AG10803 (cell line): ENCODE data around the gene LYZ.

Source experiments
- DNase-seq: peaks from one replicate; pipeline ENCODE4 v3.0.0; 2010; ENCODE audit warnings: low read depth
- H3K4me3 ChIP-seq: 2 replicates; pipeline ENCODE4 v1.5.1; 2011; ENCODE audit warnings: mild to moderate bottlenecking, low read length, control low read depth
- CTCF ChIP-seq: conservative IDR thresholded peaks from 2 replicates; pipeline ENCODE4 v1.5.1; 2011; ENCODE audit warnings: mild to moderate bottlenecking, low read length, control low read depth, inconsistent platforms

The LYZ gene

DNA sequence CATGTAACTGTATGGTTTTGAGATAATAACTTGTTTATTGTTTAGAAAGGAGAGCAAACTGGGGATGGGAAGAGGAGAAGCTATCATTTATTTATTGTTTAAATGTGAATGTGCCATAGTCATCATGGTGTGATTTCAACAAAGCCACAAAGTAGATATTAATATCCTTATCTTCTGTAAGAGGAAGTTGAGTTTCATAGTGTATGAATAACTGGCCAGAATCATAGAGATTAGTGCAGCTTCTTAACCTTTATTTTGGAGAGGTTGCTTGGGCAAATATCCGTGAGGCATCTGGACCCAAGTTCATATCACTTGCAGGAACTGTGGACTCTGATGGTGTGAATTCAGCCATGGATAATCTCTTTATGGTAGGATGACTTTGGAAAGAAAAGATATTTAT is 26.8 kb upstream of the LYZ start:
- TF ChIP-seq CTCF, result no peak
- no peak overlapping the region for H3K4me3 ChIP-seq
- DNase-seq, result no peak

- no peak for TF ChIP-seq CTCF
- no peak overlapping the region for H3K4me3 ChIP-seq
- no peak for DNase-seq
Observed at GRCh38 chr12:69324797-69325466, 23.2 kb upstream of the LYZ start.

DNA sequence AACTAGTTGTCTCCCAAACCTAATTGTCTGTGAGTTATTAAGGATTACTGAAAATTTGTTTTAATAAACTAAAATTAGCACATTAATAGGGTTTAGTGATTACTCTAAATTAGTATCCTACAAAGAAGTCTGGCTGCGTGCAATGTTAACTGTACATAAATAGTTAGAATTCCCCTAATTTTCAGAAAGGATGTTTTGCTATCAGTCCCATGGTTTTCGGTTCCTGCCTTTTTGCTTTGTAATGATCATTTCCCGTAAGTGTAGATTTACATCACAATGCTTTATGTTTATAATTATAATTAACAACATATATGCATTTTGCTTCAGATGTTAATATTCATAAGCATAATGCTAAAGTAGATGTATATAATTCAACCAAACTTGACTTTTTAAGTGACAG is 19.8 kb upstream of the LYZ start:
- TF ChIP-seq CTCF, result no peak
- H3K4me3 ChIP-seq, result no peak overlapping the region
- DNase-seq, result no peak

DNA sequence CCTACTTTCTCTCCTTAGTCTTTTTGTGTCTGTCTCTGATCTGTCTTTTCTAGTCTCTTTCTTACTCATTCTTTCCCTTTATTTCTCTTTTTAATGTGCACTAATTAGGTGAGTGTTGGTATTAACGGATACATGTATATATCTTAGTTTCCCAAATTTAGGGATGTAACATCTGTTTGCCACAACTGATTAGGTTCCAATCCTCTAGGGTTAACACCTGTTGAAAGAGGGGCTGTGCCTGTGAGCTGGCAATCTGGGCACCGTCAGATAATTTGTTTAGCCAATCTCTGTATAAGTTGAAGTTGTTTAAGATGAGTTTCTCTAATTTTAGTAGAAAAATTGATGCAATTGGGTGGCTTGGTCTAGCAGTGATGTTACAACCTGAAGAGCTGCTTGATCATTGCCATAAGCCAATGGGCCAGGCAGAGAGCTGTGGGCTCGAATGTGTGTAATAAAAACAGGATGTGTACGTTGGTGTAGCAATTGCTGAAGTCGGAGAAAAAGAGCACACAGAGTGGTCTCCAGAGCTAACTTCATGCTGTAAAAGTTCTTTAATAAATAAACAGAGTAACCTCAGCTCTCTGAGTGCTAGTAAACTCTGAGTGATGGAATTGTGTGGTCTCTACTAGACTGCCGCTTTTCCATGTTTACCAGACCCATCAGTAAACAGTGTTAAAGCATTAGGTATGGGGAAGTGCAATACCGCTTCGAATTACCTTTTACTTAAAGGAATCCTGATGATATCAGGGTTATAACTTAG is 18.3 kb upstream of the LYZ start:
- DNase-seq, result no peak
- H3K4me3 ChIP-seq, result no peak overlapping the region
- no peak for TF ChIP-seq CTCF

DNA sequence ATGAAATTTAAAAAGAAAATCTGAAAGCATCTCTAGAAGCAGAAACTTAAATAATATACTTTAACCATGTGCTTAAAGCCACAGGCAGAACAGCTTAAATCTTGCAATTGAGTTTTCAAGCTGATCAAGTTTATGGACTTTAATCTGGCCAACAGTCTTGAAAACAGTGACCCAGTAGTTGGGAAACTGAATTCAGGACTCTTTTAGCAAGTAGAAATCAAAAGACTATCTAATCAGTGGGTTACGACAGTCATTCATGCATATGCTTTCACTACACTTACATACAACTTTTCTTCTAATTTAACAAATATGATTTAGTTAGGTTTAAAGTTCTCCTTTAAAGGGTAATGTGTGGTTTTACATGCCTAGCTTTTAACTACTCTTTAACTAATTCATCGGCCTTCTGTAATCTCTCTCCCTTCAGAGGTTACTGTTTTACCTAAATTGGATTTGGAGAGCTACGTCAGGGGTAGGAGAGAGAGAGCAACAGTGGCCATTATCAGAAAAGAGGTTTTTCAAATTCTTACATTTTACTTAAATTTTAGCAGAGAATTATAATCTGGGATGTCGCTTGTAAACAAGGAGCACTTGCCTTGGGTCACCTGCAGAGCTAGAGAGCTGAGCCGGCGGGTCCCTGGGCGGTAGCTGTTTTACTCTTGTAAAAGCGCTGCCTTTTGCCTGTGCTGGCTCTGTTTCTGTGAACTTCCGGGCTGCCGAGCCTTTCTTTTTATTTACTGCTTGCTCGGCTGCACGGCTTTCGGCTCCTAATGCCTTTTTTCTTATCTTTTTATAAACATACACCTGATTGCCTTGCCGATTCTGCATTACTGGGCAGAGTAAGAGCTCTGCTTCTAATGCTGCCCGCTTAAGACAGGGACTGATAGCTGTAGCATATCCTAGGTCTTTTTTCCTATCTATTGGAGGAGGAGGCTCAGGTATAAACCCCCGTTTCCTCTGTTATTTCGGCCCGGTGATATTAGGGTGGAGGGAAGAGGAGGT is 17.4 kb upstream of the LYZ start:
- no peak for TF ChIP-seq CTCF
- DNase-seq, result no peak
- H3K4me3 ChIP-seq, result peak overlapping the region; percentile 18

DNA sequence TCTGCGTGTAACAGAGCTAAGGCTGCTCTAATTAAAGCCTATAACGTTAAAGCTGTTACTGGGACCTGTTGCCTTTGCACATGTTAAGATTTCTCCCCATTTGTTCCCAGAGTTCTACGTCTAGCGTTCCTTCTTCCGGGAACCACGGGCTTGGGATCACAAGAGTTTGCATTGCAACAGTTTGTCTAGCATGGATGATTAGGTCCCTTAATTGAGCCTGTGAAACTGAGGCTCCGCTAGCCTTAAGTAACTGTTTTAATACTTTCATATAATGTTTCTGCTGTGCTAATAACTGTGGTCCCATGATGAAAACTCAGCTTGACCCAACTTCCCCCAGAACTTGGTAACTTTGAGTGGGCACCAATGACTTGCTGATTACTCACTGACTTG is 16.7 kb upstream of the LYZ start:
- TF ChIP-seq CTCF, result no peak
- H3K4me3 ChIP-seq, result no peak overlapping the region
- no peak for DNase-seq
